Stimulated activated CD4-positive, alpha-beta T cell treated with anti-CD3 and anti-CD28 coated beads, Interleukin-1b, Interleukin-23, amount 100 ng/mL, for 4 hours (primary cell): ENCODE measurements around the gene RPA3.

Experiments
- DNase-seq, 2 donors: peaks; one replicate each; pipeline ENCODE4 v3.0.0-alpha.2; 2020; ENCODE audit warnings: low read depth in 2 of 2

Gene RPA3

GRCh38 chr7:7607010-7607409 is 111.4 kb downstream of the RPA3 start:
- no peak for DNase-seq

DNA sequence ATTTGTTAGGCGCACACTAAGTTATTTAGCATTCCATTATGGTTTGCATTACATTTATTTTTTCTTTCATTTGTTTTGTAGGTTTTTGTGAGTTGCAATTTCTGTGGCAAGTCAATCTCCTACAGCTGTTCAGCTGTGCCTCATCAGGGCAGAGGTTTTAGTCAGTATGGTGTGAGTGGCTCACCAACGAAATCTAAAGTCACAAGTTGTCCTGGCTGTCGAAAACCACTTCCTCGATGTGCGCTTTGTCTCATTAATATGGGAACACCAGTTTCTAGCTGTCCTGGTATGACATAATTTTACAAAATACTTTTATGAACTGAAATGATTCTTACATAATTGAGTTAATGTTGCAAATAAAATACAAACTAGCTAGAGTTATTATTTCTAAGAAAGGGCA is 122.2 kb downstream of the RPA3 start:
- no peak for DNase-seq

- no peak for DNase-seq
Observed at GRCh38 chr7:7595451-7595850, 123.0 kb downstream of the RPA3 start.
